ENCODE measurements around the gene PARP3.

Gene PARP3

DNA sequence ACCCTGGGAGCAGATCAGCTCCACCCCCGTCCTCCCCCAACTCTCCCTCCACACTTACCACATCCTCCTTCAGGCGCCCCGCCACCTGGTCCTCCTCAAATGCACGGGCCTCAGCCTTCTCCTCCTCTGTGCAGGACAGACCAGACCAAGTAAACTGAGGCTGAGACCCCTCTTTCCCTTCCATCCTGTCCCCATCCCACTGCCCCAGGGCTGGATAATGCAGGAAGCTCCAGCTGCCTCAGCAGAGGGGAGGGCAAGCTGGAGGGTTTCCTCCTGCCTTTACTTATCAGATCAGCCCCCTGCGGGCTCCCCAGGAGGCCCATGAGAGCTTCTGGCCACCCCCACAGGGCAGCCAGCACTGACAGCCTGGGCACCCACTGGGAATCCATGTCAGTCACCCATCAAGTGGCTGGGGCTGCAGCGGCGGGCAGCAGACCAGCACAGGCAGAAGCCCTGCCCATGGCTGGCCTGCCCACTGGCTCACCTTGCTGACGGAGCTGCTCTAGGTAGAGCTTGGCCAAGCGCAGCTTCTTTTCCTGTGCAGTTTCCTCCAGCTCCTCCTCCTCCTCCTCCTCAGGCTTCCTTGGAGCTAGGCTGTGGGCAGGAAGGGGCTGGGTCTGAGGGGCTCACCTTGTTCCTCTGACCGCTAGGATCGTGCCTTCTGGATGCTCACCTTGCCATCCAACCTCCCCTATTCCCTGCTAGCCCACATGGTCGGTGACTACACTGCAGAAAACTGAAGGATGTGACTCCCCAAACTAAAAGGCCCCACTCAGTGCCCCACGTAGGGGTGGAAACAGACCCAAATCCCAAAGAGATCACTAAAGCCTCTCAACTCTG is 4.3 kb upstream of the PARP3 start:
- H3K27me3 ChIP-seq (ENCODE audit: insufficient read depth, low read length, poor library complexity), result no peaks in the 10 kb centered on the region
- no peak overlapping the region for H3K27ac ChIP-seq (ENCODE audit: low read length)
- no peak for TF ChIP-seq EZH2 (IDR thresholded peaks at IDR 0.05; ENCODE audit: borderline replicate concordance, low read depth, low read length, severe bottlenecking)
- TF ChIP-seq, protein P1, sequence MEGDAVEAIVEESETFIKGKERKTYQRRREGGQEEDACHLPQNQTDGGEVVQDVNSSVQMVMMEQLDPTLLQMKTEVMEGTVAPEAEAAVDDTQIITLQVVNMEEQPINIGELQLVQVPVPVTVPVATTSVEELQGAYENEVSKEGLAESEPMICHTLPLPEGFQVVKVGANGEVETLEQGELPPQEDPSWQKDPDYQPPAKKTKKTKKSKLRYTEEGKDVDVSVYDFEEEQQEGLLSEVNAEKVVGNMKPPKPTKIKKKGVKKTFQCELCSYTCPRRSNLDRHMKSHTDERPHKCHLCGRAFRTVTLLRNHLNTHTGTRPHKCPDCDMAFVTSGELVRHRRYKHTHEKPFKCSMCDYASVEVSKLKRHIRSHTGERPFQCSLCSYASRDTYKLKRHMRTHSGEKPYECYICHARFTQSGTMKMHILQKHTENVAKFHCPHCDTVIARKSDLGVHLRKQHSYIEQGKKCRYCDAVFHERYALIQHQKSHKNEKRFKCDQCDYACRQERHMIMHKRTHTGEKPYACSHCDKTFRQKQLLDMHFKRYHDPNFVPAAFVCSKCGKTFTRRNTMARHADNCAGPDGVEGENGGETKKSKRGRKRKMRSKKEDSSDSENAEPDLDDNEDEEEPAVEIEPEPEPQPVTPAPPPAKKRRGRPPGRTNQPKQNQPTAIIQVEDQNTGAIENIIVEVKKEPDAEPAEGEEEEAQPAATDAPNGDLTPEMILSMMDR (IDR thresholded peaks at IDR 0.05; ENCODE audit: borderline replicate concordance, extremely low read depth, low read length, poor library complexity, severe bottlenecking), result no peak
- ATAC-seq (ENCODE audit: insufficient read depth, low read depth) (no peak), DNase-seq (no peak)
- H3K36me3 ChIP-seq (ENCODE audit: insufficient read depth, low read length), result peaks cover 64% of the 10 kb centered on the region
- peaks cover 32% of the 10 kb centered on the region for H3K4me1 ChIP-seq (ENCODE audit: insufficient read depth, low read length)
- H2AFZ ChIP-seq (ENCODE audit: low read depth, low read length), result no peak overlapping the region
- H3K4me2 ChIP-seq (ENCODE audit: insufficient read depth, low read length), result no peak overlapping the region
- H3K9me3 ChIP-seq (ENCODE audit: insufficient read depth, low read length, severe bottlenecking), result no peaks in the 10 kb centered on the region
- no peak overlapping the region for H3K4me3 ChIP-seq (ENCODE audit: low read depth in 1 of 2, low read length in 2 of 2)
- H4K20me1 ChIP-seq (ENCODE audit: insufficient read depth, low read length), result peaks cover 30% of the 10 kb centered on the region
- no peak overlapping the region for H3K9ac ChIP-seq (ENCODE audit: low read depth, low read length)
- peaks cover 33% of the 10 kb centered on the region for H3K79me2 ChIP-seq (ENCODE audit: insufficient read depth, low read length)

DNA sequence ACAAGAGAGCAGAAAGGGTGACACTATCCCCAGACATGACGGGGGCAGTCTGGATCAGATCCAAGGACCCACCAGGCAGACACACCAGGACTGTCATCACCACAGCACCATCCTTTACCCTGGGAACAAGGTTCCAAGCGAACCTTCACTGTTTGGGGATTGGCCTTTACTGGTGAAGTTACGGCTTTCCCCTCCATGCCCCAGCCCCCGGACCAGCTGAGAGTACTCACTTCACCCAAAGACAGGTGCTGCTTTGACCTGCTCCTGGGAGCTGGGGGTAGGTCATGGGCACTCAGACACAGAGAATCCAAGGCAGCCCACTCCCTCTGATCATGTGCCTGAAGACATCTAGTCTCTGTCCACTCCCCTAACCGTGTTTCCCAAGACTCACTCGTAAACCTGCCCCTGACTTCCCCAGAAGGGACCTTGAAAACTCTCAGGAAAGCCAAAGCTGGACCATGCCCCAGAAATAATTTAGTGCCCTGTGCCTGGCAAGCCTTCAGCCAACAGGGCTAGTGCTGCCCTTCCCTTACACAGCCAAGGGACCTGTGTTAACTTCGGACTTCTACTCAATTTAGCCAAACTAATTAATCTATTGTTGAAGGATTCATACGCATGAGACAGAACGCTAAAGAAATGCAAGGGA is 3.3 kb upstream of the PARP3 start:
- Histone ChIP-seq H4K20me1 (ENCODE audit: insufficient read depth, low read length) (peaks cover 21% of the 10 kb centered on the region), H2AFZ (ENCODE audit: low read depth, low read length) (no peak overlapping the region), H3K4me2 (ENCODE audit: insufficient read depth, low read length) (peak overlapping the region; percentile 14; the same call in 1 of the 2 replicates), H3K36me3 (ENCODE audit: insufficient read depth, low read length) (peaks cover 55% of the 10 kb centered on the region), H3K9me3 (ENCODE audit: insufficient read depth, low read length, severe bottlenecking) (no peaks in the 10 kb centered on the region), H3K27ac (ENCODE audit: low read length) (no peak overlapping the region), H3K9ac (ENCODE audit: low read depth, low read length) (no peak overlapping the region), H3K79me2 (ENCODE audit: insufficient read depth, low read length) (peaks cover 33% of the 10 kb centered on the region), H3K27me3 (ENCODE audit: insufficient read depth, low read length, poor library complexity) (no peaks in the 10 kb centered on the region), H3K4me1 (ENCODE audit: insufficient read depth, low read length) (peaks cover 41% of the 10 kb centered on the region), H3K4me3 (ENCODE audit: low read depth in 1 of 2, low read length in 2 of 2) (no peak overlapping the region)
- ATAC-seq (ENCODE audit: insufficient read depth, low read depth) (no peak), DNase-seq (no peak)
- TF ChIP-seq EZH2 (IDR thresholded peaks at IDR 0.05; ENCODE audit: borderline replicate concordance, low read depth, low read length, severe bottlenecking), result no peak
- TF ChIP-seq, protein P1 (IDR thresholded peaks at IDR 0.05; ENCODE audit: borderline replicate concordance, extremely low read depth, low read length, poor library complexity, severe bottlenecking), result no peak

DNA sequence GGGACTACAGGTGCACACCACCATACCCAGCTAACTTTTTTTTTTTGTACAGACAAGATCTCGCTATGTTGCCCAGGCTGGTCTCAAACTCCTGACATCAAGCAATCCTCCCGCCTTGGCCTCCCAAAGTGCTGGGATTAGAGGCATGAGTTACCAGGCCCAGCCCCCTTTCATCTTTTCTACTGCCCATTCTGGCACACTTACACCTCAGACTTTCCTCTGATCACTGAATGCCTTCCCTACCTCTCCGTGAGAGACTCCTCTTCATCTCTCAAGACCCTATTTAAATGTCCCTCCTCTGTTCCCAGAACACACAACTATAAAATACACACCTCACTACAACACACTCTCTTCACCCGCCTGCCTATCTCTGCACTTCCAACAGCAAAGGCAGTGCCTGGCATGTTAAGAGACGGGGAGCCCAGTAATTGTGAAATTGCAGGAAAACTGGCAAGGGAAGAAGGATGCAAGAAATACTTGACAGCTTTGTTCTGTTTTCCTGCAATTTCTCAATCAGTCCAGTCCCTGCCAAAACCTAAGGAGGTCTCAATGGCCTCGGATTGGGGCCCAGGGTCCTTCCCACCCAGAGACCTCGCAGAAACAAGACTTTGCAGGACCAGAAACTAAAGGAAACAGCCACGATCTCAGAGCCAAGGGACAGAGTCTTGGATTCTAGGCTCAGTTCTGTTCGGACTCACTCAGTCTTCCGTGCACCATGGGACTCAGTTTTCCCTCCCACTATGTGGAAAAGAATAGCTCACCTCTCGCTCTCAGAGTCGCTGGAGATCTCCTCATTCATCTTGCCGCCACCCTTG is 1.3 kb upstream of the PARP3 start:
- TF ChIP-seq, protein P1 (IDR thresholded peaks at IDR 0.05; ENCODE audit: borderline replicate concordance, extremely low read depth, low read length, poor library complexity, severe bottlenecking), result no peak
- no peak for TF ChIP-seq EZH2 (IDR thresholded peaks at IDR 0.05; ENCODE audit: borderline replicate concordance, low read depth, low read length, severe bottlenecking)
- H3K4me1 ChIP-seq (ENCODE audit: insufficient read depth, low read length), result peaks cover 41% of the 10 kb centered on the region
- peak overlapping the region; percentile 77 for H3K9ac ChIP-seq (ENCODE audit: low read depth, low read length)
- H2AFZ ChIP-seq (ENCODE audit: low read depth, low read length), result peak overlapping the region; percentile 69; the same call in 1 of the 2 replicates
- DNase-seq, result no peak
- H4K20me1 ChIP-seq (ENCODE audit: insufficient read depth, low read length), result peaks cover 13% of the 10 kb centered on the region
- H3K27me3 ChIP-seq (ENCODE audit: insufficient read depth, low read length, poor library complexity), result no peaks in the 10 kb centered on the region
- no peak for ATAC-seq (ENCODE audit: insufficient read depth, low read depth)
- H3K9me3 ChIP-seq (ENCODE audit: insufficient read depth, low read length, severe bottlenecking), result no peaks in the 10 kb centered on the region
- peak overlapping the region; percentile 54 for H3K27ac ChIP-seq (ENCODE audit: low read length)
- peak overlapping the region; percentile 82 to 84 for H3K4me3 ChIP-seq (ENCODE audit: low read depth in 1 of 2, low read length in 2 of 2)
- H3K79me2 ChIP-seq (ENCODE audit: insufficient read depth, low read length), result peaks cover 33% of the 10 kb centered on the region
- peak overlapping the region; percentile 97 for H3K4me2 ChIP-seq (ENCODE audit: insufficient read depth, low read length)
- H3K36me3 ChIP-seq (ENCODE audit: insufficient read depth, low read length), result peaks cover 36% of the 10 kb centered on the region
